ENCODE data around the gene ADAMTS12.

DNA sequence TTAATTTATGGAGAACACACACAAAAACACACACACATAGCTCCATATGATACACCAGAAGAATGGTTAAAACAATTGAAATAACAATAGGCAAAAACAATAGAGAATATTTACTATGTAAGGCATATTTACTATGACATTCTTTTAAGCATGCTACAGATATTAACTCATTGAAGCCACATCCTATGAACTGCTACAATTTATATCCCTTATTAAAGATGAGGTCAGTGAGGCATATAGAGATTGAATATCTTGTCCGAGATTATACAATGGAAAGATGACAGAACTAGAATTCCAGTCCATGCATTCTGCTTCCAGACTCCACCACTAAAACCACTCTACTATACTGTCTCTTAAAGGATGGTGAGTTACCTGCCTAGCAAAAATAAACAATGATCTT lies 60.7 kb downstream of the ADAMTS12 start:
- TF ChIP-seq TAF1 (IDR thresholded peaks at IDR 0.05; ENCODE audit: borderline replicate concordance, insufficient read depth, low read length), result no peak
- no peak for TF ChIP-seq POLR2AphosphoS5 (IDR thresholded peaks at IDR 0.05; ENCODE audit: low read depth, low read length)
- TF ChIP-seq, protein P1, sequence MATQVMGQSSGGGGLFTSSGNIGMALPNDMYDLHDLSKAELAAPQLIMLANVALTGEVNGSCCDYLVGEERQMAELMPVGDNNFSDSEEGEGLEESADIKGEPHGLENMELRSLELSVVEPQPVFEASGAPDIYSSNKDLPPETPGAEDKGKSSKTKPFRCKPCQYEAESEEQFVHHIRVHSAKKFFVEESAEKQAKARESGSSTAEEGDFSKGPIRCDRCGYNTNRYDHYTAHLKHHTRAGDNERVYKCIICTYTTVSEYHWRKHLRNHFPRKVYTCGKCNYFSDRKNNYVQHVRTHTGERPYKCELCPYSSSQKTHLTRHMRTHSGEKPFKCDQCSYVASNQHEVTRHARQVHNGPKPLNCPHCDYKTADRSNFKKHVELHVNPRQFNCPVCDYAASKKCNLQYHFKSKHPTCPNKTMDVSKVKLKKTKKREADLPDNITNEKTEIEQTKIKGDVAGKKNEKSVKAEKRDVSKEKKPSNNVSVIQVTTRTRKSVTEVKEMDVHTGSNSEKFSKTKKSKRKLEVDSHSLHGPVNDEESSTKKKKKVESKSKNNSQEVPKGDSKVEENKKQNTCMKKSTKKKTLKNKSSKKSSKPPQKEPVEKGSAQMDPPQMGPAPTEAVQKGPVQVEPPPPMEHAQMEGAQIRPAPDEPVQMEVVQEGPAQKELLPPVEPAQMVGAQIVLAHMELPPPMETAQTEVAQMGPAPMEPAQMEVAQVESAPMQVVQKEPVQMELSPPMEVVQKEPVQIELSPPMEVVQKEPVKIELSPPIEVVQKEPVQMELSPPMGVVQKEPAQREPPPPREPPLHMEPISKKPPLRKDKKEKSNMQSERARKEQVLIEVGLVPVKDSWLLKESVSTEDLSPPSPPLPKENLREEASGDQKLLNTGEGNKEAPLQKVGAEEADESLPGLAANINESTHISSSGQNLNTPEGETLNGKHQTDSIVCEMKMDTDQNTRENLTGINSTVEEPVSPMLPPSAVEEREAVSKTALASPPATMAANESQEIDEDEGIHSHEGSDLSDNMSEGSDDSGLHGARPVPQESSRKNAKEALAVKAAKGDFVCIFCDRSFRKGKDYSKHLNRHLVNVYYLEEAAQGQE (IDR thresholded peaks at IDR 0.05; ENCODE audit: insufficient read depth in 1 of 2, low read depth in 2 of 2, low read length in 2 of 2), result no peak
- TF ChIP-seq SIN3A (IDR thresholded peaks at IDR 0.05; ENCODE audit: borderline replicate concordance, insufficient read depth, low read length), result no peak

All from PFSK-1 (cell line).